ENCODE data around the gene BRME1.
"Not testable (repeated sequence)": the region's sequence is repeated elsewhere in the genome, so short reads cannot be mapped to it uniquely, and the experiment has no call there.

Gene BRME1

DNA sequence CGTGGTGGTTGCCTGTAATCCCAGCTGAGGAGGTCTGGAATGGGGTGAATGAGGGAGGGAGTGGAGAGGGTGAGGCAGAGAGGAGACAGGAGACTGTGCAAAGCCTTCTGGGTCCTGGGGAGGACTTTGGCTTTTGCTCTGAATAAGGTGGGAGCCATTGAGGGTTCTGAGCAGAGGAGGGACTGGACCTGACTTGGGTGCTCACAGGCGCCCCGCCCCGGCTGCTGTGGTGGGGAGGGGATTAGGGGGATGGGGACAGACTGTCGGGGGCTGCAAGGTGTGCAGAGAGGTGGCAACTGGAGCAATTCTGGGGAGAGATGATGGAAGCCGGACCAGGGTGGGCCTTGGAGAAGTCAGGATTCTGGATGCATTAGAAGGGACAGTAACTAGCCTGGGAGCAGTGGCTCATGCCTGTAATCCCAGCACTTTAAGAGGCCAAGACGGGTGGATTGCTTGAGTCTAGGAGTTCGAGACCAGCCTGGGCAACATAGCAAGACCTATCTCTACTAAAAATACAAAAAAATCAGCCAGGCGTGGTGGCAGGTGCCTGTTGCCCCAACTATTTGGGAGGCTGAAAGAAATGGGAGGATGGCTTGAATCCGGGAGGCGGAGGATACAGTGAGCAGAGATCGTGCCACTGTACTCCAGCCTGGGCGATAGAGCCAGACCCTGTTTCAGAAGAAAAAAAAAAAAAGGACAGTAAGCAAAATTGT, 45.1 kb downstream of the BRME1 start:
- no peaks in the 10 kb centered on the region for H3K36me3 Mint-ChIP-seq (ENCODE audit: low read depth)
- DNase-seq = no peak
- peaks cover 15% of the 10 kb centered on the region for H3K27me3 Mint-ChIP-seq (ENCODE audit: low read depth, poor library complexity)
- H3K9me3 Mint-ChIP-seq = no peaks in the 10 kb centered on the region
- TF ChIP-seq, protein P1, sequence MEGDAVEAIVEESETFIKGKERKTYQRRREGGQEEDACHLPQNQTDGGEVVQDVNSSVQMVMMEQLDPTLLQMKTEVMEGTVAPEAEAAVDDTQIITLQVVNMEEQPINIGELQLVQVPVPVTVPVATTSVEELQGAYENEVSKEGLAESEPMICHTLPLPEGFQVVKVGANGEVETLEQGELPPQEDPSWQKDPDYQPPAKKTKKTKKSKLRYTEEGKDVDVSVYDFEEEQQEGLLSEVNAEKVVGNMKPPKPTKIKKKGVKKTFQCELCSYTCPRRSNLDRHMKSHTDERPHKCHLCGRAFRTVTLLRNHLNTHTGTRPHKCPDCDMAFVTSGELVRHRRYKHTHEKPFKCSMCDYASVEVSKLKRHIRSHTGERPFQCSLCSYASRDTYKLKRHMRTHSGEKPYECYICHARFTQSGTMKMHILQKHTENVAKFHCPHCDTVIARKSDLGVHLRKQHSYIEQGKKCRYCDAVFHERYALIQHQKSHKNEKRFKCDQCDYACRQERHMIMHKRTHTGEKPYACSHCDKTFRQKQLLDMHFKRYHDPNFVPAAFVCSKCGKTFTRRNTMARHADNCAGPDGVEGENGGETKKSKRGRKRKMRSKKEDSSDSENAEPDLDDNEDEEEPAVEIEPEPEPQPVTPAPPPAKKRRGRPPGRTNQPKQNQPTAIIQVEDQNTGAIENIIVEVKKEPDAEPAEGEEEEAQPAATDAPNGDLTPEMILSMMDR (IDR thresholded peaks at IDR 0.05) = no peak
- no peak overlapping the region for H3K27ac Mint-ChIP-seq
- H3K4me1 Mint-ChIP-seq = peaks cover 34% of the 10 kb centered on the region
- H3K4me3 Mint-ChIP-seq = no peak overlapping the region

DNA sequence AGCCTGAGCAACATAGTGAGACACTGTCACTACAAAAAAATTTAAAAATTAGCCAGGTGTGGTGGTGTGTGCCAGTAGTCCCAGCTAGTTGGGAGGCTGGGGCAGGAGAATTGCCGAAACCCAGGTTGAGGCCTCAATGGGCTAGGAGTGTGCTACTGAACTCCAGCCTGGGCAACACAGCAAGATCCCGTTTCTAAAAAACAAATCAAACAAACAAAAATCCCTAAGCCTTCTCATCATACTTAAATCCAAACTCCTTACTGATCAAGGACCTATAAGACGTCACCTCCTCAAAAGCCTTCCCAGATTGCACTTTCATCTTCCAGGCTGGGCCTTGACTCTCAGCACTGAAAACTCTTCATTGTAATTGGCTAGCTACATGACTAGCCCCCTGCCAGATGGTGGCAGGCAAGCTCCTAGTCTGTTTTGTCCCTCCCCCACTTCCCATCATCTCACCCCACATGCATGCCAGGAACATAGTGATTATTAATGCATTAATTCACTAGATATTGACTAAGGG, 46.5 kb downstream of the BRME1 start:
- peaks cover 12% of the 10 kb centered on the region for H3K27me3 Mint-ChIP-seq (ENCODE audit: low read depth, poor library complexity)
- no peak for DNase-seq
- no peak overlapping the region for H3K4me3 Mint-ChIP-seq
- H3K27ac Mint-ChIP-seq = no peak overlapping the region
- H3K36me3 Mint-ChIP-seq (ENCODE audit: low read depth) = no peaks in the 10 kb centered on the region
- TF ChIP-seq, protein P1 (IDR thresholded peaks at IDR 0.05) = no peak
- no peaks in the 10 kb centered on the region for H3K9me3 Mint-ChIP-seq
- peaks cover 30% of the 10 kb centered on the region for H3K4me1 Mint-ChIP-seq

DNA sequence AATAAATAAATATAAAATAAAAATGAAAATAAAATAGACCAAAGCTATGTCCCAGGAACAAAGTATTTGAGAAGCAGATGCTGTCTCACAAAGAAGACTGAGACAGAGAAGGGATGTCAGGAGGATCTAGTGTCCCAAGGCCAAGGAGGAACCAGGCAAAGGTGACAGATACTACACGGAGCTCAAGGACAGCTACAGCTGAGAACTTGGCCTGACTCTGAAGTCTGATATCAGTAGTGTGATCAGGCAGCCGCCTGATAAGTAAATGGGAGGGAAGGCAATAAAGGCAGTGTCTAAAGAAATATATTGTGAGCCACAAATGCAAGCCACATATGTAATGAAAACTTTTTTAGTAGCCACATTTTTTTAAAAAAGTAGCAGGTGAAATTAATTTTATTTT, 49.4 kb downstream of the BRME1 start:
- Mint-ChIP-seq H3K27me3 (ENCODE audit: low read depth, poor library complexity) (peaks cover 10% of the 10 kb centered on the region), H3K4me1 (peaks cover 12% of the 10 kb centered on the region), H3K9me3 (no peaks in the 10 kb centered on the region), H3K27ac (peak overlapping the region; percentile 61), H3K4me3 (no peak overlapping the region), H3K36me3 (ENCODE audit: low read depth) (no peaks in the 10 kb centered on the region)
- TF ChIP-seq, protein P1 (IDR thresholded peaks at IDR 0.05) = no peak
- DNase-seq = no peak

DNA sequence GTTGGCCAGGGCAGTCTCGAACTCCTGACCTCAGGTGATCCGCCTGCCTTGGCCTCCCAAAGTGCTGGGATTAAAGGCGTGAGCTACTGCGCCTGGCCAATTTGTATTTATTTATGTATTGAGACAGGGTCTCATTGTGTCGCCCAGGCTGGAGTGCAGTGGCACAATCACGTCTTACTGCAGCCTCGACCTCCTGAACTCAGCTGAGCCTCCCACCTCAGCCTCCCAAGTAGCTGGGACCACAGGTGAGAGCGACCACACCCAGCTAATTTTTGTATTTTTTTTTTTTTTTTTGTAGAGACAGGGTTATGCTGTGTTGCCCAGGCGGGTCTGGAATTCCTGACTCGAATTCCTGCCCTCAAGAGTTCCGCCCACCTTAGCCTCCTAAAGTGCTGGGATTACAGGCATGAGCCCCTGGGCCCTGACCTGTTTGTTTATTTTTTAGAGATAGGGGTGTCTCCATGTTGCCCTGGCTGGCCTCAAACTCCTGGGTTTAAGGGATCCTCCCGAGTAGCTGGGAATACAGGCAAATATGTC, 53.7 kb downstream of the BRME1 start:
- H3K27me3 Mint-ChIP-seq (ENCODE audit: low read depth, poor library complexity); DNase-seq; H3K36me3 Mint-ChIP-seq (ENCODE audit: low read depth); H3K4me3 Mint-ChIP-seq; H3K27ac Mint-ChIP-seq; H3K9me3 Mint-ChIP-seq: not testable (repeated sequence)
- peaks cover 24% of the 10 kb centered on the region for H3K4me1 Mint-ChIP-seq

DNA sequence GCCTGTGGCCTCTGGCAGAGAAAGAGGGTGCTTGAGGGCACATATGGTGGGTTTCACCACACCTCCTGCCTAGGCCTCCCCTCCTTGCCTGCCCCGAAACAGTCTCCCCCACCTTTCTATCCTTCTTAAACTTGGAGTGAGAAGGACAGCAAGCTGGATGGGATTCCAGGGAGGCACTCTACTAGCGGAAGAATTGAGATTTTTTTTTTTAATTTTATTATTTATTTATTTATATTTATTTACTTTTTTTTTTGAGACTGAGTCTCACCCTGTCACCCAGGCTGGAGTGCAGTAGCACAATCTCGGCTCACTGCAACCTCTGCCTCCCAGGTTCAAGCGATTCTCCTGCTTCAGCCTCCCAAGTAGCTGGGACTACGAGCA, 54.2 kb downstream of the BRME1 start:
- peaks cover 25% of the 10 kb centered on the region for H3K4me1 Mint-ChIP-seq
- not testable (repeated sequence) for H3K36me3 Mint-ChIP-seq (ENCODE audit: low read depth); H3K9me3 Mint-ChIP-seq; H3K27me3 Mint-ChIP-seq (ENCODE audit: low read depth, poor library complexity); H3K27ac Mint-ChIP-seq; H3K4me3 Mint-ChIP-seq; DNase-seq

DNA sequence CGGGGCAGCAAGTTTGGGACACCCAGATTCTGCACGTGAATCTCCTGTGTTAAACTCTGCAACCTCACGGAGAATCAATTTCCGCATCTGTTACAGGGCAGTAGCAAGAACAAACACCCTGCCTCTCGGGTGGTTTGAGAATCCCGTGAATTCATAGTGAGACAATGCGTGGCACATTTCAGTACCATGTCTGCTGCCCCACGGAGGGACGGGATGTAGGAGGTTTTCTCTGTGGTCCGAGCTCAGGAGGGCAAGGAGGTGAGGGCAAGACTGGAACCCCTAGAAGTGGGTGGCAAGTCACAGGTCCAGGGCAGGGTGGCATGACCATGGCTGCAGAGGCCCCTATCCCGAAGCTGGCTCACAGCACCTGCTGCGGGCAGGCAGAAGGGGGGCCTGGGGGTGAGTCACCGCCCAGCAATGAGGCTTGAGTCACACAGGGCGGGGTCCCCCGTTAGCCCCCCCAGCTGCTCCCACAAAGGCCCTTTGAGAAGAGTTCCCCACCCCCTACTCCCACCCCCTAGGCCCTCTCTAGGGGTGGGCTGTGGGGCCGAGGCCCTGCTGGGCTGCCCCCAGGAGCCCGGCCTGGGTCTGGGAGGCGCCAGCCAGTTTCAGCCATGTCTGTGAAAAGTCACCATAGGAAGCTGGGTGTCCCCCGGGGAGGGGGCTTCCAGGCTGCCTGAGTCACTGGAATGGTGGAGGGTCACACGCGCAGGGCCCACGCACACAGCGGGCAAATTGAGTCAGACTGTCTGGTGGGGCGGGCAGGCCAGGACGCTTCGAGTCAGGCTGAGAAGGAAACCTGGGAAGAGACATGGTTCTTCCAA, 54.8 kb downstream of the BRME1 start:
- peak overlapping the region; percentile 40 for H3K4me3 Mint-ChIP-seq
- peak overlapping the region; percentile 66 for H3K27ac Mint-ChIP-seq
- TF ChIP-seq, protein P1 (IDR thresholded peaks at IDR 0.05) = no peak
- no peak for DNase-seq
- H3K36me3 Mint-ChIP-seq (ENCODE audit: low read depth) = no peaks in the 10 kb centered on the region
- no peaks in the 10 kb centered on the region for H3K9me3 Mint-ChIP-seq
- H3K4me1 Mint-ChIP-seq = peaks cover 31% of the 10 kb centered on the region
- no peaks in the 10 kb centered on the region for H3K27me3 Mint-ChIP-seq (ENCODE audit: low read depth, poor library complexity)
